RKO (cell line): ENCODE data around the gene LPP.

ENCODE experiments used
- DNase-seq: peaks from one replicate; pipeline ENCODE4 v3.0.0-alpha.2; 2016; ENCODE audit warnings: low spot score

The LPP gene

DNA sequence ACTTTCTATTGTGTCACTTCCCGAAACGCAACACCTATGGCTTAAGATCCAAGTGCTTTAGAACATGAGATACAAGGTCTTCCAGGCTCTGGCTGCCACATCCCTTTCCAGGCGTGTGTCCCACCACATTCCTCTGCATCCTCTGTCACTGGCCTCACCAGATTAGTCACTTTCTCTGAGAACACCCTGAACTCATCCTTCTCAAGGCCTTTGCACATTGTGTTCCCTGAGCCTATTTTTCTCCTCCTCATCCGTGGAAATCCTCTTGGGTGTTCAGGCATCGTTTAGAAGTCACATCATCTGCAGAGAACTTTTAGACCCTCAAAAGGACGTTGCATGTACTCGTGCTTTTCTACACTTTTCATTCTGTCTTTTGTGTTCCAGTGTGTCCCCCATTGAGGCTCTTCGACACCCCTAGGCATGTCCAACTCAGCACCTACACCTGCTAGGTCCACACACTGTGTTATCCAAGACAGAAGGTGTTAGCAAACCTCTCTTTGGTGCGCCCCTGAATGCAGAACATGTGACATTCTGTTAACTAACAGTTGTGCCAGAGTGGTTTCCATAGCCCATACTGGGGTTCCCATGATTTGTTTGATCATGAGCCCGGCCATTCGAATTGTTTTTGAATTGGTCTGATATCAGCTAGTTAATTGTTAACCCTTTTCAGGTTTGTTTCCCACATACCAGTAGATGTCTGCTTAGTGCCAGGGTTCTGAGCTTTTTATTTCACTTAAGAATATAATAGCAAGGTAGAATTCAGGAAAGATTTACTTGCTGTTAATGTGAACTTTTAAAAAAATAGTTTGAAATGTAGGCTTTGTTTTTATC, 67.2 kb downstream of the LPP start:
- DNase-seq, result no peak

DNA sequence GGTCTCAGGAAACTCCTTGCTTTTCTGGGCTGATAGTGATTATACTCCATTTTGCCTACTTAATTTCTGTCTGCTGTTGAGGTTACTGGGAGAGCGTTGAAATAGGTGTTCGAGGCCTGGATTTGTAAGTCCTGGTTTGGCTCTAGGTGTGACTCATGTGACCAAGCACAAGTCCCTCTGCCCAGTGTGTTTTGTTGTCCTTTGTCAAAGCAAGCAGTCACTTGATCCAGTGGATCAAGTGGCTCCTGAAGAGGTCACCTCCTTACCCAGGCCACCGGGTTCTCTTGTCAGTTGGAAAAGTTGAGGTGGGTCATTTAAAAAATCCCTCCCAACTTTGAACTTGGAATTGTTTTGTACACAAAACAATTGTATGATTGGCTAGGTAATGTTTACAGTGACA, 70.0 kb downstream of the LPP start:
- no peak for DNase-seq

DNA sequence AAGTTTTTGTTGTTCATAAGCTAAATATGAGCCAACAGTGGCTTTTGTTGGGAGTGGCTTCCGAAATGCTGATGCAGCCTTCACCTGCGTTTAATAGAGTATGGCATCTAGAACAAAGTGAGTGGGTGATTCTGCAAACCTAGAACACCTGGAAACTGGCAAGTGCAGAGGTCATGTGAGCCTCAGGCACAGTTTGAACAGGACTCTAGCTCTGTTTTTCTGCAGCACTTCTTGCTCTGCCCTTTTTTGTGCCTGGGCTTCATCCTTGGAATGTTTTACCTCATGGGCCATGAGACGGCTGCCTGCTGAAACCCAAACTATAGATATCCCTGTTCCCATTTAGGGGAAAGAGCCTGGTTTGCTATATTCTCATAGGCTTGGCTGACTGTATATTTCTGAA, 73.5 kb downstream of the LPP start:
- DNase-seq, result no peak

DNA sequence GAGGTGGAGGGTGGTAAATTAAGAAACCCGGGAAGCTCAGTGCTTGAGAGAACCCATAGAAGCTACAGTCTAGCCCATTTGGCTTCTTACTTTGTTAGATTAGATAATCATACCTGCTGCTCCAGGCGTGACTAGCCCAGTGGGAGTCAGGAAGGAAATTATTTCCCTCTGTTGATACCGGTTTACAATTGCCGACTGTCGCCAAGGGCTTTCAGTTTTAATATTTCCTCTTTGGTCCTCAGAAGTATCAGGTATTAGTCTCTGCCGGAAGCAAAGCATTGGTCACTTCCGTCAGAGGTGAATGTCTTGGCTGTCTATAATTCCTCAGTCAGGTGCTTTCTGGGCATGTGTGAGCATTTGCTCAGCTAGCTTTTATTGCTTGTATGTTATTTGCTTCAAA, 75.2 kb downstream of the LPP start:
- DNase-seq, result no peak

DNA sequence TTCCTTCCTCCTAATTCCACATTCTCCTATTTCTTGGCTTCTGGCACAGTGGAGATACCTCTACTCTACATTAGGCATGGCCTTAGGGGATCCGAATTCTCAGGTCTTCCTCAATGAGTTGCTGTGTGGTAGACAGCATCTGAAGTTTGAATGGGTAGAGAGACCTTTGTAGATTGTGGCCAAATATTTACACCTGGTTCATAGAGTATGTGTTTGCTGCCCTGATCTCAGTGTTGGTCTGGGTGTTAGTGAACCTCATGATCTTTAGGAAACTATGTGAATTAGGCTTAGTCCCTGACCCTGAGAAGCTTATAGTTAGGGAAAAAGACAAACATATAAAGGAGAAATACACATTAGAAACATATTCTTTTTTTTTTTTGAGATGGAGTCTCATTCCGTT, 75.8 kb downstream of the LPP start:
- DNase-seq, result no peak

DNA sequence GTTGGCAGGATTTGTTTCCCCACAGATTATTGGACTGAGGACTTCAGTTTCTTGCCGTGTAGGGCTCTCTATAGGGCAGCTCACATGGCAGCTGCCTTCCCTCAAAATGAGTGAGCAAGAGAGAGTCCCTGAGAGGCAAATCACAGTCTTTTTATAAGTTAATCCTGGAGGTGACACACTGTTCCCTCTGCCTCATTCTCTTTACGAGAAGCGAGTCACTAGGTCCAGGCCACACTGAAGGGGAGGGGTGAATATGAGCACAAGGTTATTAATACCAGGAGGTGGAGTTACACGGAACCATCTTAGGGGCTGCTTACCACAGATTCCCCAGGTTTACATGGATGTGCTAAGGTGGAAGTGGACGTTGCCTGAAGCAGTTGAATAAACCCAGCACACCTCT, 77.0 kb downstream of the LPP start:
- DNase-seq, result peak; percentile 84

DNA sequence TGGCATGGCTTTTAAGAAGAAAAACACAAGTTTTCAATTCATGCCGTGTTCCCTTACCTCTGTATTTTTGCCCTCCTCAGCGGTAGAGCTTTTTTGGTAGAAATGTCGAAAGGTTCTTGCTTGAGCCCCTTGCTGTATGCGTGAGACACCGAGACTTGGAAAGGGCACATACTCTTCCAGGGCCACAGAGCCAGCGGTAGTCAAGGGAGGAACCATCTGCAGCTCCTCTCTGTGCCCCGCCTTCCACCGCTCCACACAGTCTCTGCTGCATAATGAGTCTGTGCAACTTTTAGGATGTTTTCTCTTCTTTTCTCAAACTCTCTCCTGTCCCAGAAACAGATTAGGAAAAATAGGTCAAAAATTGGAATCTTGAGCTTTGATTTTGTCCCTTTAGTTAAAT, 77.5 kb downstream of the LPP start:
- DNase-seq, result no peak

DNA sequence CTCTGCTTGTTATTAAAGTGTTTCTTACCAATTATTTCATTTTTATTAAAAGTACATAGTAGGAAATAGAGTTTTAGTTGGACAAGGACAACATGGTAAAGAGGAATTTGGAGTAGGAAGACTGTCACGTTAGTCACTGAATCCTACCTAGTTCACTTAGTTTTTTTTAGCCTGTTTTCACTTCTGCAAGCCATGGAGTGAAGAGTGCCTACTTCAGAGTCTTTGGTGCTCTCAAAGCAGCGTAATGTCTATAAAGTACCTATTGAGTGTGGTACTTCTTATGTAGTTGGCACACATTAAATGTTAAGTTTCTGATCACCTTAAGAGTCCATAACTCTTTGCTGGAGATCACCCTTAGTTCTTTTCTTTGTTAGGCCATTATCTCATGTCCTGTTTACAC, 78.7 kb downstream of the LPP start:
- DNase-seq, result no peak

DNA sequence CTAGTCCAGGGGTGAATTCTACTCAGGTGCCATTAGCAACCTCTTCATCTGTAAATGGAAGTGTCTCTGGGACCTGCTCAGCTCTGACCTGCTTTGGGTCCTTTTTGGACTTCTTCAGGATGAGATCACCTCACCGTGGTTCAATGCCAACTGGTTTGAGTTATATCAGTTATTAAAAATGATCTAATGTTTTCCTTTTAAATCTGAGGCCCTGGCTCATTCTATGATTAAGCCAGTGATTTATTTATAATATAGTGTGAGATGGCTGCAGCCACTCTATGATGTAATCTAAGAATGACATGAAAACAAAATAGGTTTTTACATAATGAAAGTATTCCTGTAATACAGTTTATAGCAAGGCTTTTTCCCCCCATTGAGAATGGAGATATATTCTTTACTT, 79.4 kb downstream of the LPP start:
- DNase-seq, result no peak

DNA sequence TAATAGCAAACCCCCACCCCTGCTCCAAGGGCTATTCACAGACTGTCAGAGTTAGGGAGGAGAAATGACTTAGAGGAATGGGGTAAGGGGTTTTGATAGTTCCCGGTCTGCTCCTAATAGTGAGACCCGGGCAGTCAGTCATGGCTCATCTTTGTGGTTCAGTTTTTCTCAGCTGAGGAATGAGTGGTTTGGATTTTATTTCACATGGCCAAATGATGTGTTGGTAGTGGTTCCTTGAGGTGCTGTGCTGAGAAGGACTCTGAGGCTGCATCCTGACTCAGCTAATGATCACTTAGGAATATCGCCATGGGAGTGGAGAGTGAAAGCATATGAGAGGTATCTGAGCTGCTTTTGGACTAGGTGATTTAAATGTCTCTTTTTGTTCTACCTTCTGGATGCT, 80.2 kb downstream of the LPP start:
- DNase-seq, result no peak

DNA sequence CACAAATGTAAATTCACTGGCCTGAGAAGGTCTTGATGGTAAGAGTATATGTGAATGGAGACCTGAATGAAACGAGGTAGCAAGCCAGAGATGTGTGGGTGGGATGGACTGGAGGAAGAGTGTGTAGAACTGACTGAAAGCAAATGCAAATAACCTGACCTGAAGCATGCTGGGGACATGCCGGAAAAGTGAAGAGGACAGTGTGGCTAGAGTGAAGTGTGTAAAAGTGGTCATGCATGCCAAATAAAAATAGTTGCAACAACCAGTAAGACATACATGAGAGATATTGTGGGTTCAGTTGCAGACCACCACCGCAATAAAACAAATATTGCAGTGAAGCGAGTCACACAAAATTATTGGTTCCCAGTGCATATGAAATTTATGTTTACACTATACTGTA, 82.3 kb downstream of the LPP start:
- no peak for DNase-seq

DNA sequence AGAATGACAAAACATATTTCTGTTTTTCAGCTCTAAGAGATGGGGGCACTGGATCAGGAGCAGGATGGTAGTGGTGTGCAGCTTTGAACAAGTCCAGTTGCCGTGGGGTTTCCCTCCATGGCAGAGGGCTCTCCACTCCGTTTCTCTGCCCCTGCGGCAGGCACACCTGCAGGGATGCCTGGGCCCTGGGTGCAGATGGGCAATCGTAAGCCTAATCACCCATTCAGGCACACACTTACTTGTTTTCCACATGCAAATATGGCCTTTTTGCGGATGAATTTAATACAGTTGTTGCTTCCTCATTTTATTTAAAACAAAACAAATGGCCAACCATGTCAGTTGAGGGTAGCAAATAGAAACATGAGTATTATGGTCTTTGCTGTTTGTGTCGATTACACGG, 85.1 kb downstream of the LPP start:
- no peak for DNase-seq

DNA sequence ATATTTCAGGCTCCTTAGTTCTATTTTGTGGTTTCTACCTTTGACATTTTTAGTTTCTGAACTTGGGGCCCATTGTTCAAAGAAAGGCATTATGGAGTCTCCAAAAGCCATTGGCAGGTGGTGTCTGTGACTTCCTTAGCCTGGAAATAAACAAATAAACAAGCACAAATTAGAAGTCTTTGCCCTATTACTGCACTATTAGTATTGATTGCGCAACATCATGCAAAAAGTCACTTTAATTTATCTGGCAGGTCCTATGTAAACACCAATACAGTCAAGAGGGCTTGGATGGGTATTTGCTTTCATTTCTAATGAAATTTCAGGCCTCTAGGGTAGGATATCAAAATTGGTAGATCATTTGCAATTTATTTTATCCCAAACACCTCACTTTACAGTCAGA, 85.6 kb downstream of the LPP start:
- DNase-seq, result no peak

DNA sequence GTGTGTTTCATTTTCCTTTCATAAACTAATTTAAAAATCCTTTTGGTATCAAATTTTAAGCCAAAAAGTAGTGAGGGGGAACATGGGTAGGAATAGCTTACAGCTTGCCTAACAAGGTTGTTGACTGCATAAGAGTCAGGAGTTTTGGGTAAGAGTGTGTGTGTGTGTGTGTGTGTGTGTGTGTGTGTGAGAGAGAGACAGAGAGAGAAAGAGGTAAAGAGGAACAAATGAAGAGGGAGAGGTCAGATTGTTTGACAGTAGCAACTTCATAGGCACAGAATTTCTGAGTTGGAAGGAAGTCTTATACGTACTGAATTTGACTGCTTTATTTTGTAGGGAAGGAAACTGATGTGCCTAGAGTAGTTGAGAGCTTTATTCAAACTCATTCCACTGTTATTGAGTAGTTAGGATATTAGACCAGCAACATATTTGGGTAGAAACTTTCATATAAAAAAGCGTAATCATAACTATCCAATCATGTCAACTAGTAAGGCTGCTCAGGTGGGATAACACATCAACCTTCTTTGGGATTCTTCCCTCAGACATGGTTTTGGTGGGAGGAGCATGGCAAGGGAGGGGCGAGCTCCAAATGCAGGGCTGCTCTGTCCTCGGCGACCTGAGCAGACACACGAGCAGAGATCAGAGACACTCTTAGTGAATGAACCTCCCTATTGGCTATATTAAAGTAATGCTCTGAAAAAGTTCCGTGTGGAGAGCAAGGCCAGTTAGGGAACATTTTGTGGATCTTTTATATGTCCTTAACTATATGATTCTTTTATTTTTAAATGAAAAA, 86.4 kb downstream of the LPP start:
- no peak for DNase-seq

DNA sequence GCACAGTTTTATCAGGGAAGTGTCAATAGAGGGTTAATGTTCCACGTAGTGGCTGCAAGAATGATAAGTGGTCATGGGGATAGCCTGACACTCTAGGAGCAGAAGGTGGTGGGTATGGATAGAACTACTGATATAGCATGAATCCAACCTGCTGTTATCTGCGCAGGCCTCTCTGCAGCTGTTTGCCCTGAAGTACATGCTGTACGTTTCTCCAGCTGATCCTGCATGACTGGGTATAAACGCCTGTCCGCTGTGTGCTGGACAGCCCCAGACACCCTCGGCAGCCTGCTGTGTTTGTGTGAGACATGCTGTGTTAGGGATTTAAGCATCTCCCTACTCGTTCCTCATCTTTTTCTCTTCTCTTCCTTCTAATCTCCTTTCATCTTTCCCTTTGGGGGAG, 87.1 kb downstream of the LPP start:
- DNase-seq, result no peak

DNA sequence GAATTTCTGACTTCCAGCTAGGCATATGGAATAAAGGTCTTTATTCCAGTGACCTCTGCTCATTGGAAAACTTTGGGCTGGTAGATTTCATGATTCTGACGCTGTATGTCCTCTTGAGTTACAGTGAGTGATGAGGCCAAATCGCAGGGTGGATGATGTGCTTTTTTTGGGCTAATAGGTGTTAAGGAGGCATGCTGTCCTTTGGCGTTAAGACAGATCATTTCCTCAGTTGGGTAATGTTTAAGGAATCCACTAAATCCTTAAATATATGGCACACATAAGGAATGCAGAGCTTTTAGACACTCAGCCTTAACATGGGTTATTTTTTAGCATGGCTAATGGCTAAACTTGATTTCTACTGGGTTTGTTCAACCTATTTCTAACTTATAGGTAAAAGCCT, 87.9 kb downstream of the LPP start:
- no peak for DNase-seq

DNA sequence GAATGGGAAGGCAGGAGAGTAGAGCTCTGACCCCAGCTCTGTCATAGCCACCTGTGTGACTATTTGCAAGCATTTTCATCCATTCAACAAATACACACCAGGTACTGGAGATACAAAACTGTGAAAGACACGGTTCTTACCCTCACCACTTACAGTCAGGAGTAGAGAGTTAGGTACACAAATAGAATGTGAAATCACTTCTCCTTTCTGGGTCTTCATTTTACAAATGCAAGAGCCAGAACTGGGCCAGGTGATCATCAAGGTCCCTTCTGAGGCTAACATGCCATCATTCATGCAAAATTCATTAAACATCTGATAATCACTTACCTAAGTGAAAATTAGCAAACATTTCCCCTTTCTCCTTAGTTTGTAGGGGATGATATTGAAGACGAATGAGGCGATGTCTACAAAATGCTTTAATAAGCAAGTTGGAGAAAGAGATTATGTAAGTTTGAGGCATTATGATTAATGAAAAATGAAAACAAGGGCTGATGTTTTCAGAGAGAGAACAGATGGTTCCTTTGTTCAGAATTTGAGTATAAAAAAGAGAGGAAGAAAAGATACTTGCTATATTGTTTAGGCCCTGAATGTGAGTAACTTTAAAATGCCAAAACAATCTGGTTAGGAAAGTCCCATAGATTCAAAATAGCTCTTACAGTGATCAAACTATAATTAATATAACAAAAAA, 88.6 kb downstream of the LPP start:
- DNase-seq, result no peak

DNA sequence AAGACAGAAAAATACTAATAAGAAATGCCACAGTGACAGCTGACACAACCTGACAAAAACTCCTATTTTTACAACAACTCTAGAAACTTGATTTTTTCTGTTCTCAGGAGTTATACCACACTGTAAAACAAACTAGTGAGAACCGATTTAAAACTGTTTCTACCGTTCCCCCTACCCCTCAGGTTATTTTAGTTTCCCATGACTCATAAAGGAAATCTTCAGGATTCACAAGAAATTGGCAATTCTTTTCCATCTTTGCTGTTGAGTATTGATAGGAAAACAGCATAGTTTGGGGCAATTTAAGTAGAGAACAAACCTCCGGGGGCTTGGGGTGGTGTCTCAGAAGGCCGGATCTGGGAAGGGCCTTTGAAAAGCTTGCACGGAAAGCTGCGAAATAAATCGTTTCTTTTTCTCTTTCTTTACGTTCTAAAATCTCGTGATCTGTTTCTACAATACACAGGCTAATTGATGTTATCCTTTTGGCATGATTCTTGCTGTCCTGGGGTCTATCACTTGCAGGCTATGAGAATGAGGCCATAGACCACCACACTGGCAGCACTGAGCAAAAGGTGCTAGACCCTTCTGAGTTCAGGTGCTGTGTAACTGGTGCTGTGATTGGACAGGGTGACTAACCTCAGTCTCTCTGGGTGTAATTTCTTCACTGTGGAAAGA, 89.3 kb downstream of the LPP start:
- DNase-seq, result no peak

DNA sequence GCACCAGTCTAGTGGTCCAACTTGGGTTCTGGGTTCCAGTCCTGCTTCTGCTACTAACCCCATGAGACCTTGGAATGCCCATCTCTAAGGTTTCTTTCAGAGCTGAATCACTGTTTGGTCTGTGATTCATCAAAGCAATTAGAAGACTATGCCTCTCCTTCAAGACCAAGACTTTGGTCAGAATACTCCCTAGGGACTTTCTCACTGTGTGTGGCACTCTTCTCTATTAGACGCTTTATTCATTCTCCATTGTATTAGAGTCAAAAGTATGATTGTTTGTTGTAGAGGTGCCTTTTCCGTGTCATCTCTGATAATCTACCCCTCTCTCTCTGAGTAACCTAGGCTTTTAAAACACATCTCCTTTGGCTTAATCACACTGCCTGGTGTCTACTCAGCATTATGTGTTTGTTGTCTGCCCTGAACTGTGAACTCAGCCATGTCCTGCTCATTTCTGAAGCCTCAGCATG, 90.5 kb downstream of the LPP start:
- peak; percentile 46 for DNase-seq

DNA sequence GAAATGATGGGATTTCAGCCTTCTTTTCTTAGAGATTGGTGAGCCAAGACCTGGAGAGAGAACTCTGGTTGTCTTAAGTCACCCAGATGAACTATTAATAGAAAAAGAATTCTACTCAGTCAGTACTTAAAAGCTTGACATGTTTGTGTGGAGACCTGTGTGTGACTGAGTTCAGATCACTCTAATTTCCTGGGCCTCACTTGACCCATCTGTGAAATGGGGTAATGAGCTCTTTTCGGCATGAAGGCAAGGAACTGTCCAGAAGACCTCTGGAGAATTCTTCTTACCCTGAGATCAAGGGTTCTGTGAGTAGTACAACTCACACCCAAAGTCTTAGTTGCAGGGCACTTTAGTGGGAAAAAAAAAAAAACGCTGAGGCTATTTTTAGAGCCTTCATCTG, 92.9 kb downstream of the LPP start:
- no peak for DNase-seq

DNA sequence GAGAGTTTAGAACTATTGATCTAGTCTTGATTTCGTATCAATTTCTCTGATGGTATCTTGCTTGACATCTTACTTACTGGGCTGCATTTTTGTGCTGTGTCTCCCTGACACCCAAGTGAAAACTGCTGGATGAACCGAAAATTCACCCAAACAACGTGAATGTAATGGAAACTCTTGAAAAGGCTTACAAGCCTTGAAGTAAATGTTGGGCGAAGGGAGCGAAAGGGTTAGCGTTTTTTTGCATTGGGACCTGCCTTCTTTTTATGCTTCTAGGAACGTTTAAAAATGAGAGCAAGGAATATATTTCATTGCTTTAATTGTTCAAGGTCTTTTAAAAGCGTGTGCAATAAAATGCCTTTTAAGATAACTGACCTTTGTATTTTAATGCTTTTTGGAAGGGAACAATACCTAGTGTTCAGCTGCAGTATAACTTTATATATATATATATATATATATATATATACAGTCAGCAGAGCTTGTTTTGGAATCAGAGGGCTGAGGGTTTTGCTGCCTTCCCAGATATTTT, 94.1 kb downstream of the LPP start:
- no peak for DNase-seq

DNA sequence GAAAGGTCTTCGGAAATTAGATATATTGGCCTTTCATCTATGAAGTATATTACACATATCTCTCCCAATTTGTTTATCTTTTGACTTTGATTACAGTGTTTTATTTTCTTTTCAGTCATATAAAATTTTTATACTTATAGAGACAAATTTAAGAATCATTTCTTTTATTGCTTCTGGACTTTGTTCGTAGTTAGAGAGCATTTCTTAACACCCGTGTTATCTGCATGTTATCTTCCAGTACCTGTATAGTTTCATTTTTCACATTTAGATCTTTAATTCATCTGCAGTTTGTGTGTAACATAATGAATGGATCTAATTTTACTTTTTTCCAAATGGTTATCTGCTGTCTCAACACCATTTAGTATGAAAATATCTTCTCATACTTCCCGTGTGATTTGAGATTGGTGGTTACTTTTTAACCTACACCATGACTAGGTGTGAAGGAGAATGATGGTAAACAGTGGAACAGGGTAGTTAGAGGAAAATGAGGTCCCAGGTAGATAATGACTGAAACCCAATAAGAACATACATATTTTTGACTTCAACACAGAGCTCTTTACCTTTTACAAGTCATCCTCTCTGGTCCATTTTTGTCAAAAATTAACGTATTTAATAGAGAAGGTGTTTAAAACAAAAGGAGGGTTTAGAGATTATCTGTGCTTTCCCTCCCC, 99.3 kb downstream of the LPP start:
- no peak for DNase-seq
